MM.1S (cell line): ENCODE results near the gene NUDT12.

Source experiments
- DNase-seq: peaks from one replicate; pipeline ENCODE4 v3.0.0-alpha.2; 2015
- H2AFZ ChIP-seq: fragments of 300-600 bp; sonication (generic); 2 replicates; pipeline ENCODE4 v1.6.0; 2016; ENCODE audit warnings: antibody characterized with exemption, low read length
- H3F3A ChIP-seq: fragments of 300-600 bp; sonication (generic); 2 replicates; pipeline ENCODE4 v1.6.1; 2016; ENCODE audit warnings: mild to moderate bottlenecking, antibody characterized with exemption, low read length, moderate library complexity, mixed read lengths; ENCODE audit not compliant: insufficient read depth
- H3K27ac ChIP-seq: fragments of 300-600 bp; sonication (generic); 2 replicates; pipeline ENCODE4 v1.5.1; 2016; ENCODE audit warnings: mild to moderate bottlenecking, low read length
- H3K27me3 ChIP-seq: fragments of 300-600 bp; sonication (generic); replicated peaks from 2 replicates; pipeline ENCODE4 v1.6.0; 2016; ENCODE audit warnings: low read length; ENCODE audit not compliant: insufficient read depth
- H3K36me3 ChIP-seq: fragments of 300-600 bp; sonication (generic); replicated peaks from 2 replicates; pipeline ENCODE4 v1.6.1; 2016; ENCODE audit warnings: mild to moderate bottlenecking, low read length, mixed read lengths; ENCODE audit not compliant: insufficient read depth
- H3K4me1 ChIP-seq: fragments of 300-600 bp; sonication (generic); 2 replicates; pipeline ENCODE4 v1.6.1; 2016; ENCODE audit warnings: low read length, mixed read lengths
- H3K4me2 ChIP-seq: fragments of 300-600 bp; sonication (generic); 2 replicates; pipeline ENCODE4 v1.6.0; 2016; ENCODE audit warnings: low read depth, low read length
- H3K4me3 ChIP-seq: fragments of 300-600 bp; sonication (generic); 2 replicates; pipeline ENCODE4 v1.5.1; 2016; ENCODE audit warnings: low read length, mixed read lengths
- H3K79me2 ChIP-seq: fragments of 300-600 bp; sonication (generic); 2 replicates; pipeline ENCODE4 v1.6.1; 2016; ENCODE audit warnings: mixed run types, low read length, mixed read lengths
- H3K9ac ChIP-seq: fragments of 300-600 bp; sonication (generic); 2 replicates; pipeline ENCODE4 v1.6.1; 2016; ENCODE audit warnings: low read length, mixed read lengths
- H3K9me2 ChIP-seq: fragments of 300-600 bp; sonication (generic); replicated peaks from 2 replicates; pipeline ENCODE4 v1.6.1; 2016; ENCODE audit warnings: mild to moderate bottlenecking, low read length, mixed read lengths; ENCODE audit not compliant: insufficient read depth
- H3K9me3 ChIP-seq: fragments of 300-600 bp; sonication (generic); replicated peaks from 2 replicates; pipeline ENCODE4 v1.6.1; 2016; ENCODE audit warnings: mild to moderate bottlenecking, low read length, mixed read lengths; ENCODE audit not compliant: insufficient read depth
- H4K20me1 ChIP-seq: fragments of 300-600 bp; sonication (generic); 2 replicates; pipeline ENCODE4 v1.6.1; 2016; ENCODE audit warnings: mild to moderate bottlenecking, low read length, moderate library complexity, mixed read lengths; ENCODE audit not compliant: insufficient read depth
- CTCF ChIP-seq: fragments of 300-600 bp; sonication (generic); IDR thresholded peaks from 2 replicates; pipeline ENCODE4 v1.5.1; 2016; ENCODE audit warnings: antibody characterized with exemption, low read length, mixed read lengths
- EZH2 ChIP-seq: fragments of 300-600 bp; sonication (generic); optimal IDR thresholded peaks from 2 replicates; pipeline ENCODE3; 2017; ENCODE audit warnings: low read depth, mild to moderate bottlenecking, antibody characterized with exemption, low read length, mixed read lengths
- EZH2phosphoT487 ChIP-seq: fragments of 300-600 bp; sonication (generic); IDR thresholded peaks from 2 replicates; pipeline ENCODE4 v1.6.1; 2018; ENCODE audit warnings: antibody characterized with exemption, low read length

NUDT12 gene

DNA sequence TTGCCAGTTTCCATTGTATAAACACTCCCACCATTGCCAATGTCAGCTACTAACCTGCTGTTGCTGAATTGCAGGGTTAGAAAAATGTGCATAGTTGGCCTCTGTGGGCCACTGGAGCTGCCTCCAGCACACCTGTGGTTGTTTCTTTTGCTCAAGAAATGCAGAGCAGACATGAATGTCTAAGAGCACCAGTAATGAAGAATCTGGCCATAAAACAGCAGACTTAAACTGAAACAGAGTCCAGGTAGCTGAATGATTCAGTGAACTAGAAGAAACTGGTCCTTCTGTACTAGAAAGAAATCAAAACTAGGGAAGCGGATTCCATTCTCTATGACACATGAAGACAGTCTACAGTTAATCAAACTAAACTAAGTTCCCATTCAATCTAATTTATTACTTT lies 48.2 kb downstream of the NUDT12 start:
- Histone ChIP-seq H3K36me3 (no peaks in the 10 kb centered on the region), H3F3A (no peaks in the 10 kb centered on the region), H3K27me3 (no peaks in the 10 kb centered on the region), H3K9me2 (no peaks in the 10 kb centered on the region), H3K4me2 (no peak overlapping the region), H3K9ac (no peak overlapping the region), H3K4me1 (no peaks in the 10 kb centered on the region), H2AFZ (no peak overlapping the region), H3K27ac (no peak overlapping the region), H3K4me3 (no peak overlapping the region), H4K20me1 (no peaks in the 10 kb centered on the region), H3K79me2 (no peaks in the 10 kb centered on the region), H3K9me3 (no peaks in the 10 kb centered on the region)
- TF ChIP-seq EZH2 (no peak), CTCF (no peak), EZH2phosphoT487 (no peak)
- peak; percentile 16 for DNase-seq

DNA sequence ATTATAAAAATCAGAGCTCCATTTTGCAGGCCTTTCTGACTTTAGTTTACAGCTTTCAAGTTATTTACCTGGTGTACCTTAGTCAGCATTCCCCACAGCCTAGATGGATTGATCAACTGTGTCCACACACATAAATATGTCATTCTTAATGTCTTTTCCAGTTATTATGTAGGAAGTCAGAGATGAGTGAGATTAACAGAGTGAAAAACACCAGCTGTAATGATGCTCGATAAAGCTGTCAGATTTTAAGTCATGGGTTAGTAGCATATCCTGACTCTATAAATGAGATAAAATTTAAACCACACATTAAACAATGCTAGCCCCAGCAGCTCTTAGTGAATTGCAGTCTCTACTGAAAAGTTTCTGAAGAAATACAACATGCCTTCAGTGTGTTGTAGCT lies 48.9 kb downstream of the NUDT12 start:
- Histone ChIP-seq H3K36me3 (no peaks in the 10 kb centered on the region), H2AFZ (no peak overlapping the region), H3K9ac (no peak overlapping the region), H4K20me1 (no peaks in the 10 kb centered on the region), H3F3A (no peaks in the 10 kb centered on the region), H3K4me1 (no peaks in the 10 kb centered on the region), H3K27me3 (no peaks in the 10 kb centered on the region), H3K4me2 (no peak overlapping the region), H3K9me3 (no peaks in the 10 kb centered on the region), H3K4me3 (no peak overlapping the region), H3K79me2 (no peaks in the 10 kb centered on the region), H3K27ac (no peak overlapping the region), H3K9me2 (no peaks in the 10 kb centered on the region)
- no peak for DNase-seq
- TF ChIP-seq CTCF (no peak), EZH2phosphoT487 (no peak), EZH2 (no peak)

- no peaks in the 10 kb centered on the region for H3K79me2 ChIP-seq
- no peak overlapping the region for H3K4me3 ChIP-seq
- no peaks in the 10 kb centered on the region for H4K20me1 ChIP-seq
- H3K4me1 ChIP-seq, result no peaks in the 10 kb centered on the region
- H3K4me2 ChIP-seq, result no peak overlapping the region
- H3K9me2 ChIP-seq, result no peaks in the 10 kb centered on the region
- no peaks in the 10 kb centered on the region for H3F3A ChIP-seq
- H3K27me3 ChIP-seq, result no peaks in the 10 kb centered on the region
- no peaks in the 10 kb centered on the region for H3K36me3 ChIP-seq
- H3K9me3 ChIP-seq, result no peaks in the 10 kb centered on the region
- no peak for TF ChIP-seq EZH2
- no peak for TF ChIP-seq CTCF
- no peak for TF ChIP-seq EZH2phosphoT487
- H2AFZ ChIP-seq, result no peak overlapping the region
- H3K9ac ChIP-seq, result no peak overlapping the region
- H3K27ac ChIP-seq, result no peak overlapping the region
- no peak for DNase-seq
These were observed 50.1 kb downstream of the NUDT12 start for GRCh38 chr5:103512500-103512899.
